ENCODE measurements around the gene SEC14L5. TPM values are rescaled to one million over a fixed set of nuclear protein-coding genes. Genes with fewer than 3 reads are reported as not detected.

Gene SEC14L5
- total RNA-seq, 1 donor from 2014 or later = 0.41 TPM

DNA sequence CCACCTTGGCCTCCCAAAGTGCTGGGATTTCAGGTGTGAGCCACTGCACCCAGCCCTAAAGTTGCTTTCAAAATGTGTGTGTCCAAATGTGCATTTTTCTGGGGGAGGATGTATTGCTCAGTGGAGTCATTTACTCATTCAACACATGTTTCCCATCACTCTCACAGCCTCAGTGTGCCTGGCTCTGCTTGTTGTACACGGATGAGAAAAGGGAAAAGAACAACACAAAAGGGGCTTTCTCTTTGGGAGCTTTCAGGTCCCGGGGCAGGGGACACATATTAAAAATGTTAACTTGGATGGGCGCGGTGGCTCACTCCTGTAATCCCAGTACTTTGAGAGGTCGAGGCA lies 19.5 kb upstream of the SEC14L5 start:
- TF ChIP-seq EZH2phosphoT487 (IDR thresholded peaks at IDR 0.05) (no peak), EZH2 (IDR thresholded peaks at IDR 0.05) (no peak)
- TF ChIP-seq, protein P1, sequence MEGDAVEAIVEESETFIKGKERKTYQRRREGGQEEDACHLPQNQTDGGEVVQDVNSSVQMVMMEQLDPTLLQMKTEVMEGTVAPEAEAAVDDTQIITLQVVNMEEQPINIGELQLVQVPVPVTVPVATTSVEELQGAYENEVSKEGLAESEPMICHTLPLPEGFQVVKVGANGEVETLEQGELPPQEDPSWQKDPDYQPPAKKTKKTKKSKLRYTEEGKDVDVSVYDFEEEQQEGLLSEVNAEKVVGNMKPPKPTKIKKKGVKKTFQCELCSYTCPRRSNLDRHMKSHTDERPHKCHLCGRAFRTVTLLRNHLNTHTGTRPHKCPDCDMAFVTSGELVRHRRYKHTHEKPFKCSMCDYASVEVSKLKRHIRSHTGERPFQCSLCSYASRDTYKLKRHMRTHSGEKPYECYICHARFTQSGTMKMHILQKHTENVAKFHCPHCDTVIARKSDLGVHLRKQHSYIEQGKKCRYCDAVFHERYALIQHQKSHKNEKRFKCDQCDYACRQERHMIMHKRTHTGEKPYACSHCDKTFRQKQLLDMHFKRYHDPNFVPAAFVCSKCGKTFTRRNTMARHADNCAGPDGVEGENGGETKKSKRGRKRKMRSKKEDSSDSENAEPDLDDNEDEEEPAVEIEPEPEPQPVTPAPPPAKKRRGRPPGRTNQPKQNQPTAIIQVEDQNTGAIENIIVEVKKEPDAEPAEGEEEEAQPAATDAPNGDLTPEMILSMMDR (IDR thresholded peaks at IDR 0.05) = no peak
- Histone ChIP-seq H3K9me3 (ENCODE audit: low read depth) (no peaks in the 10 kb centered on the region), H3K36me3 (no peaks in the 10 kb centered on the region), H3K79me2 (ENCODE audit: low read depth) (no peaks in the 10 kb centered on the region), H3K4me2 (no peak overlapping the region), H3K4me3 (no peak overlapping the region), H2AFZ (replicated peaks) (no peak overlapping the region), H3K27ac (no peak overlapping the region), H3K4me1 (peaks cover 10% of the 10 kb centered on the region), H3K9ac (no peak overlapping the region), H3F3A (ENCODE audit: low read depth) (peaks cover 27% of the 10 kb centered on the region), H3K27me3 (peaks cover 35% of the 10 kb centered on the region), H4K20me1 (ENCODE audit: low read depth) (peaks cover 4% of the 10 kb centered on the region)
- no peaks in the 10 kb centered on the region for H3K9me3 Mint-ChIP-seq
- peaks cover 22% of the 10 kb centered on the region for H3K4me1 Mint-ChIP-seq
- peak overlapping the region; percentile 80 for H3K4me3 Mint-ChIP-seq
- H3K27me3 Mint-ChIP-seq (ENCODE audit: insufficient read depth, low read depth) = peaks cover 43% of the 10 kb centered on the region
- no peak overlapping the region for H3K27ac Mint-ChIP-seq
- no peak for DNase-seq (ENCODE audit: low spot score)
- no peaks in the 10 kb centered on the region for H3K36me3 Mint-ChIP-seq

GRCh38 chr16:4940719-4941118 lies 17.4 kb upstream of the SEC14L5 start:
- no peak for DNase-seq (ENCODE audit: low spot score)
- no peak overlapping the region for H3K27ac ChIP-seq
- H3K79me2 ChIP-seq (ENCODE audit: low read depth) = no peaks in the 10 kb centered on the region
- no peaks in the 10 kb centered on the region for H4K20me1 ChIP-seq (ENCODE audit: low read depth)
- H3K9ac ChIP-seq = no peak overlapping the region
- H3K4me2 ChIP-seq = no peak overlapping the region
- Mint-ChIP-seq H3K27me3 (ENCODE audit: insufficient read depth, low read depth) (peaks cover 35% of the 10 kb centered on the region), H3K36me3 (no peaks in the 10 kb centered on the region), H3K4me1 (peaks cover 32% of the 10 kb centered on the region), H3K27ac (no peak overlapping the region), H3K4me3 (no peak overlapping the region), H3K9me3 (no peaks in the 10 kb centered on the region)
- H3K27me3 ChIP-seq = peaks cover 31% of the 10 kb centered on the region
- H3F3A ChIP-seq (ENCODE audit: low read depth) = peaks cover 37% of the 10 kb centered on the region
- no peaks in the 10 kb centered on the region for H3K9me3 ChIP-seq (ENCODE audit: low read depth)
- H3K36me3 ChIP-seq = no peaks in the 10 kb centered on the region
- no peak for TF ChIP-seq EZH2 (IDR thresholded peaks at IDR 0.05)
- TF ChIP-seq EZH2phosphoT487 (IDR thresholded peaks at IDR 0.05) = no peak
- TF ChIP-seq, protein P1 (IDR thresholded peaks at IDR 0.05) = no peak
- no peak overlapping the region for H2AFZ ChIP-seq (replicated peaks)
- peaks cover 12% of the 10 kb centered on the region for H3K4me1 ChIP-seq
- no peak overlapping the region for H3K4me3 ChIP-seq

GRCh38 chr16:4942481-4942880 lies 15.6 kb upstream of the SEC14L5 start:
- H3K4me2 ChIP-seq = no peak overlapping the region
- H3K4me1 ChIP-seq = peaks cover 15% of the 10 kb centered on the region
- H3K27ac ChIP-seq = no peak overlapping the region
- TF ChIP-seq EZH2 (IDR thresholded peaks at IDR 0.05) = no peak
- no peak for TF ChIP-seq EZH2phosphoT487 (IDR thresholded peaks at IDR 0.05)
- TF ChIP-seq, protein P1 (IDR thresholded peaks at IDR 0.05) = no peak
- no peak overlapping the region for H2AFZ ChIP-seq (replicated peaks)
- no peaks in the 10 kb centered on the region for H3K9me3 ChIP-seq (ENCODE audit: low read depth)
- no peaks in the 10 kb centered on the region for H3K79me2 ChIP-seq (ENCODE audit: low read depth)
- peaks cover 38% of the 10 kb centered on the region for H3K4me1 Mint-ChIP-seq
- H3K27me3 Mint-ChIP-seq (ENCODE audit: insufficient read depth, low read depth) = peaks cover 34% of the 10 kb centered on the region
- peak overlapping the region; percentile 96 for H3K27ac Mint-ChIP-seq
- H4K20me1 ChIP-seq (ENCODE audit: low read depth) = no peaks in the 10 kb centered on the region
- H3K9ac ChIP-seq = no peak overlapping the region
- DNase-seq (ENCODE audit: low spot score) = no peak
- peaks cover 39% of the 10 kb centered on the region for H3F3A ChIP-seq (ENCODE audit: low read depth)
- H3K36me3 ChIP-seq = no peaks in the 10 kb centered on the region
- no peaks in the 10 kb centered on the region for H3K9me3 Mint-ChIP-seq
- no peak overlapping the region for H3K4me3 ChIP-seq
- H3K36me3 Mint-ChIP-seq = no peaks in the 10 kb centered on the region
- peaks cover 14% of the 10 kb centered on the region for H3K27me3 ChIP-seq
- no peak overlapping the region for H3K4me3 Mint-ChIP-seq

Measured in neural progenitor cell (in vitro differentiated cells).